SHP77 treated with DMSO at 0.1 percent for 48 hours (cell line): Measurements from ENCODE around the gene CEP72.
"Not testable (repeated sequence)": the region's sequence is repeated elsewhere in the genome, so short reads cannot be mapped to it uniquely, and the experiment has no call there.

Source experiments
- DNase-seq: peaks from one replicate; lab custom pipeline; 2025; lab: John Stamatoyannopoulos, UW

The CEP72 gene

DNA sequence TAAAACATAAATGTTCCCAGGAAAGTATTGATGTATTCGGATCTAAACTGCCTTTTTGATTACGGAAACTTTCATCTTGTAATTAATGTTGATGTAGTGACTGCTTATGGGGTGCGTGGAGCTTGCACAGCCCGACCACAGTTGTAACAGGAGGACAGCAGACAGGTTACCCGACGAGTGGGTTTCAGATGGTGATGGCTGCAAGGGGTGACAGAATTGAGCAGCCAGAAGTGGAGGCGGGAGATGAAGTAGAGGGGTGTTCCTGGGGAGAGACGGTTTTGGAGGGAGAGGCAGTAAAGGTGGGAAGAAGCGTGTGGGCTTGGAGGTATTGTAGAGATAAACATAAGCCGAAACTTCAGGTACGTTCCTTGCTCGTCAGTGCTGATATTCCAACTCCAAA is 5.8 kb downstream of the CEP72 start:
- no peak for DNase-seq

DNA sequence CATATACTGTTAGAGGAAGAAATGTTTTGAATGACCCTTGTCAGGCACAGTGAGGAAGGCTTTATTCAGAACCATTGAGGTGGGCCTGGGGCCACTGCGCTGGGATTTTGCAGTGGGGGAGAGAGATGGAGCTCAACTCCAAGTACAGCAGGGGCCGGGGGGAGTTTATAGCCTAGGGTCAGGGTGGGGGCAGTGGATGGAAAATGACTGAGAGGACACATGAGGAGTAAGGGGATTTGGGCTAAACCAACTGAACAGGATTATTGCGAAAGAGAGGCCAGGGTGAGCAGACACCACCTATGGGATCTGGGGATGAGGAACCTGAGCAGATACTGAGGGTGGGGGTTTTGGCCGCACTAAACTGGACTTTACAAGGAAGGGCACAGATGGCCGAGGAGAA is 6.3 kb downstream of the CEP72 start:
- no peak for DNase-seq

DNA sequence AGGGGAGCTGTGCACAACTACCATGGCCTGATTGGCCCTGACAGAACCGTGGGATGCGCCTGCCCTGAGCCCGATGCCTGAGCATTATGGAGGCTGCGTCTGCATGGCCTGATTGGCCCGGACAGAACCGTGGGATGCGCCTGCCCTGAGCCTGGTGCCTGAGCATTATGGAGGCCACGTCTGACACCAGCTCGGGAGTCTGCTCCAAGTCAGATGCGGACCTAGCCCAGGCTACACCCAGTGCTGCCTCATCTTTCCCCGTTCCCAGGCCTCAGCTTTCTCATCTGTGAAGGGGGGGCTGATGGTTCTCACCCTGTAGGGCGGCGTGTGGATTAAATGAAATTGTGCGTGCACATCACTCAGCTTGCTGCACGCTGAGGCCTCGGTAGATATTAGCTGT is 7.3 kb downstream of the CEP72 start:
- DNase-seq, result no peak

DNA sequence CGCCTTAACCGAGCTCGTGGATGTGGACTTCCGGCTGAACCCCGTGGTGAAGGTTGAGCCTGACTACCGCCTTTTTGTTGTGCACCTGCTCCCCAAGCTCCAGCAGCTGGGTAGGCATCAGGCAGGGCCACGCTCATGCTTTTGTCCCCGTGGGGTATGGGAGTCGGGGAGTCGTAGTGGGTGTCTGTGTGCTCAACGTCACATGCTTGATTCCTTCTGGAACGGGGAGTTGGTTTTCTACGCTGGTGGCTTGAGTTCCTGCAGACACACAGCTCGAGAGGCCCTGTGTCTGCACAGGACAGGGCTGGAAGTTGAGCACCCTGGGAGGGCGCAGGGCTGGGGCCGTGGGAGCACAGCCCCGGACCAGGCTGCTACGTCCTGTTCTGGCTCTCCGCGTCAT is 8.0 kb downstream of the CEP72 start:
- no peak for DNase-seq

DNA sequence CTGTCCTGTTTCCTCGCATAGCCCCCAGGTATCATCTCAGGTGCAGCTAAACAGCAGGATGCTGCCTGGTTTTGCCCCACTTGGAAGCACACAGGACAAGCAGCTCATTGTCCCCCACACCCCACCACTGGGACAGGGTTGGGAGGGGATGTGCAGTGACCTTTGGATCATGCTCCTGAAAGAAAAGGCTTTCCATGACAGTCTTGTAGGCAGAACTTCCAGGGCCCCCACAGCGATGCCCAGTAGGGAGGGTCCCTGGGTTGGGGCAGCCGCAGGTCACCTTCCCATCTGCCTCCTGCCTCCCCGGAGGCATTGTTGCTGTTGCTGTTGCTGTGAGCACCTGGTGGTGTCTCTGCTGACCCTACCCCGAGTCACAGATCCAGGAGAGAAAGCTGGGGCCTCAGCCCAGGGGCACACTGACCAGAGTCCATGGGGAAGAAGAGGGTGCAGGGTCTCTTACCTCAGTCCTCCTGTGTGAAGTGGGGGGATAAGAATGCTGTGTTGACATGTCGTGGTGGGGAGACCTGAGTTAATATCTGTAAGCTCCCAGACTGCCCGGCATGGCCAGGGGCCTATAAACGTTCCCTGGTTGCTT is 8.5 kb downstream of the CEP72 start:
- no peak for DNase-seq

DNA sequence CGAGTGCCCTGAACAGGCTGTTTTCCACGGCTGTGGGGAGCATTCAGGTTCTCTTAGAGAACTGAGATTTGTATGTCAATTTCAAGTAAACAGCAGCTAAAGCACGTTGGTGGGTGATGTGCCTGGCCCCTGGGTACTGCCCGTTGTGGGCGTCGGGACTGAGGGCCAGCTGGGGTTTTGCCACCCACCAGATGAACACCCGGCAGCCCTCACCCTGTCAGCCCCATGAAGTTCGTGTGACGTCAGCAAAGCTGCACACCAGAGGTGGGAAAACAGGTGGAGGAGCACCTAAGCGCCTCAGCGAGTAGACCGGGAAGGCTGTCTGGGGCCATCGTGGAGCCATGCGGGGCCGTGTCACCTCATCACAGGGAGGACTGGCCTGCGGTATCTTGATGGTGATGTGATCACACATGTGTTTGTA is 9.2 kb downstream of the CEP72 start:
- no peak for DNase-seq

DNA sequence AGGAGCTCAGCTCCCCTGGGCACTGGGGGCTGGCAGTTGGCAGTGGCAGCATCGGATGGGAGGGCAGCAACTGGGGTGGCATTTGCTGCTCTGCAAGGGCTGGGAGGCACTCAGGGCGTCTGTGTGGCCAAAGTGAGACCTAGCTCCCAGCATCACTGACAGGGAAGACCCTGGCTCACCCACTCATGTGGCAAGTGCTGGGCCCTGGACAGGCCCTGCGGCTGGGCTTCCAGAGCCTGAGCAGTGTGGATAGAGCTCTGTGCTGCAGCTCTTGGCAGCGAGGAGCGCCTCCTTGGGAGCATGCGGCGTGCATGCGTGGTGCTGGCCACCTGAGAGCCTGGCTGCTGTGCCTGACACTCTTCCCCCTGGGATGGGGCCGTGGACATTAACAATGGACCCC is 10.2 kb downstream of the CEP72 start:
- no peak for DNase-seq

DNA sequence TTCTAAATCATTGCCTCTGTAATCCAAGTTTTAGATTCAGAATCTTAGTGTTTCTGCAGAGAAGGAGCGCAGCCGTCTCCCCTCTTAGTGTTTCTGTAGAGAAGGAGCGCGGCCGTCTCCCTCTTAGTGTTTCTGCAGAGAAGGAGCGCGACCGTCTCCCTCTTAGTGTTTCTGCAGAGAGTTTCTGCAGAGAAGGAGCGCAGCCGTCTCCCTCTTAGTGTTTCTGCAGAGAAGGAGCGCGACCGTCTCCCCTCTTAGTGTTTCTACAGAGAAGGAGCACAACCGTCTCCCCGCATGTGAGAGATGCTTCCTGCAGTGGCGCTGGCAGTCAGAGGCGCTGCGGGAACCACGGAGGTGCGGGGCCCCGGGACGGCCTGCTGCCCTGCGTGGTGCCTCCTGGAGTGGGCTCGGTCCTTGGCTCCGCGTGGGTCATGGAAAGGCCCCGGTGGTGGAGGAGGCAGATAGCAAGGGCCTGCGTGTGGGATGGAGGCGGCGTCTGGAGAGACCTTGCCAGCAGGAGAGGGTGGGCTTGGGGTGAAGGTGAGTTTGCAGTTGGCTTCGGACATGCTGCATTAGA is 10.9 kb downstream of the CEP72 start:
- DNase-seq, result no peak

DNA sequence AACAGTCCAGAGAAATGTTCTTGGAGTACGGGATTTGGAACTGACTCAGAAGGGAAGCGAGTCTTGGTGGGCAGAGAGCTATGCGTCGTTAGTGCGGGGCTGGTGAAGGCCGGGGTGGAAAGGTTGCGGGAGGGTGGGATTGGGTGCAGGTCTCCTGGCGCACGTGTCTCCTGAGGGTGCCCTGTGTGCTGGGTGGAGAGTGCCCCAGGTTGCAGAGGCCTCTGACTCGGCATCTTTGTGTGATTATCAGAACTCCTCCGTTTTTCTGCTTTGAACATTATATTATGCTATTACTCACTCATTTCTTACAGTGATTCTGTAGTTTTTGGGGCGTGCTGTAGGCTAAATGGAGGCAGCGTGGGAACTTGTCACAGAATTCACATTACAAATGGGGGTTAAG is 11.4 kb downstream of the CEP72 start:
- DNase-seq, result no peak

DNA sequence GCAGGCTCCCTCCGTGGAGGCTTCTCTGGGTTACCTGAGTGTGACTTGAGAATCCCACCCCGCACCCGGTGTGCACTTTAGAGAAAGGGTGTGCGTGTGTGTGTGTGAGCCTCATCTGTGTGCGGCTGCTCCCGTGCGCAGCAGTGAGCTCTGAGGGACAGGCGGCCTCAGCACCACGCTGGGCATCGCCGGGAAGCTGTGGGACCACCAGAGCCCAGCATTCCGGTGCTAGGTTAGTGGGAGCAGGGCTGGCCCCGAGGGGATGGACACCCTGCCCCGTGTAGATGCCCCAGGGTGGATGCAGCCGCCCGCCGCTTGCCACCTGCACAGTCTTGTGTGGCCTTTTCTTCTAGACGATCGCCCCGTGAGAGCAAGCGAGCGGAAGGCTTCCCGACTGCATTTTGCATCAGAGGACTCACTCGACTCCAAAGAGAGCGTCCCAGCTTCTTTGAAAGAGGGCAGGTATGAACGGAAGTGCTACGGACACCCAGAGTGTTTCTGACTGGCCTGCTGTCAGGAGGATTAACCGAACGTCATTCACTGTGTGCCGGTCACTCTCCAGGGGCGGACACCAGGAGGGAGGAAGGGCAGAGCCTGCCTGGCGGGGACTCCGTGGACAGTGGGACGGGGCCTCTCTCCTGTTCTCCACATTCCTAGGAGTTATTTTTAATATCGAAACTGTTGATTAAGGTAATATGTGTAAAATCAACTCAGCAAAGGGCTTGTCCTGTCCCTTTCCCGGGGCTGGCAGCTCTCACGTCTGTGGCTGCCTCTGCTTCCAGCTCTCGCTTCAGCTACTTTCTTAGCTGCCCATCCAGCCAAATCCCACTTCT is 12.2 kb downstream of the CEP72 start:
- no peak for DNase-seq

DNA sequence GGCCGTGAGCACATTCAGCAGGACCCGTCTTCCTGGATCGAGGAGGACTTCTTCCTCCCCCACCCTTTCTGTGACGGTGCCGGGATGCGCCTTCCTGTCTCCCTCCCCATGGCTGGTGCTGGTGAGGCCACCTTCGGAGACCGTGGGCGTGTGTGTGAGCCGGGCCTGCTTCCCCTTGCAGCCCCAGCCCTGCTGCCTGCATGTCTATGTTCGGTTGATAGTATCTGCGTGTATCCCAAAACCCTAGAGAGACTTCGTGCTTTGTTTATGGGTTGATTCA is 12.8 kb downstream of the CEP72 start:
- no peak for DNase-seq

DNA sequence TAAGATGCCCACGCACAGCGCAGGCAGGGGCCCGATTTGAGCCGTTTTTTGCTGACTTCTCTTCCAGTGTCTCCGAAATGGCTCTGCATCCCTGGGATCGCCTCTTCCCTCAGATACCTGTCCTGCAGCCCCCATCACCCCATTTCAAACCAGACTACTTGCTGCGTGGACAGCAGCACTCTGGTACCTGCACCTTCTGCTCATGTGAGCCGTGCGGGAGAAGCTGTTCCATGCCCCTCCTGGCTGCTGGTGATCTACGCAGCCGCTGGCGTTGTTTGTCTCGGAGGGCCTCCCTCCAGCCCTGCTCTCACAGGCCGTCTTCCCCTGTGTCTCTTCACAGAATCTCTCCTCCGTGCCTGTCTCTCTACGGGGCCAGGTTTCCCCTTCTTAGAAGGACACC is 13.4 kb downstream of the CEP72 start:
- DNase-seq, result no peak

DNA sequence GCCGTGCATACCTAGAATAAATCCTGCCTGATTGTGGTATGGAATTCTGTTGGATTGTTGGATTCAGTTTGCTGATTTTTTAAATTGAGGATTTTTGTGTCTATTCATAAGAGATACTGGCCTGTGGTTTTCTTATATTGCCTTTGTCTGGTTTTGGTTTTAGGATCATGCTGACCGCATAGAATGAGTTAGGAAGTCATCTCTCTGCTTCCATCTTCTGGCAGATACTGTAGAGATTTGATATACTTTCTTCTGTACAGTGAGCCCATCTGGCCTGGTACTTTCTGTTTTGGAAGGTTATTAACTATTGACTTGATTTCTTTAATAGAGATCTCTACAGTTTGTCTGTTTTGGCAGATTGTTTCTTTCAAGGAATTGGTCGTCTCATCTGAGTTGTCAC is 14.7 kb downstream of the CEP72 start:
- no peak for DNase-seq

DNA sequence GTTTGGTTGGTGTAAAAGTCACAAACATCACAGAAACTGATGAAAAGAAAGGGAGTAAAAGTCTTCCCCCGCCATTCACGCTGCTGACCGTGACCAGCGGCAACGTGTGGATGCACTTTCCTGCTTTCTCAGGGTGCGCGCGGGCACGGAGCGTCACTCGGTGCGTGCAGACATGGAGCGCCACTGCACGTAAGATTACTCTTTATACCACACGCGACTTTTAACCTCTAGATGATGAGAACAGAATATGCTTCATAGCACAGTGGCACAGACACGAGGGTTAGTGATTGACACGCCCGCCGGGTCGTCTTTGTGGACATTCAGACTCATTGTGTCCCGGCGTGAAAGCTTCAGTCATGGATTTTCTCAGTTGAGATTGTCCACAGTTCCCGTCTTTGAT is 15.7 kb downstream of the CEP72 start:
- DNase-seq, result no peak

DNA sequence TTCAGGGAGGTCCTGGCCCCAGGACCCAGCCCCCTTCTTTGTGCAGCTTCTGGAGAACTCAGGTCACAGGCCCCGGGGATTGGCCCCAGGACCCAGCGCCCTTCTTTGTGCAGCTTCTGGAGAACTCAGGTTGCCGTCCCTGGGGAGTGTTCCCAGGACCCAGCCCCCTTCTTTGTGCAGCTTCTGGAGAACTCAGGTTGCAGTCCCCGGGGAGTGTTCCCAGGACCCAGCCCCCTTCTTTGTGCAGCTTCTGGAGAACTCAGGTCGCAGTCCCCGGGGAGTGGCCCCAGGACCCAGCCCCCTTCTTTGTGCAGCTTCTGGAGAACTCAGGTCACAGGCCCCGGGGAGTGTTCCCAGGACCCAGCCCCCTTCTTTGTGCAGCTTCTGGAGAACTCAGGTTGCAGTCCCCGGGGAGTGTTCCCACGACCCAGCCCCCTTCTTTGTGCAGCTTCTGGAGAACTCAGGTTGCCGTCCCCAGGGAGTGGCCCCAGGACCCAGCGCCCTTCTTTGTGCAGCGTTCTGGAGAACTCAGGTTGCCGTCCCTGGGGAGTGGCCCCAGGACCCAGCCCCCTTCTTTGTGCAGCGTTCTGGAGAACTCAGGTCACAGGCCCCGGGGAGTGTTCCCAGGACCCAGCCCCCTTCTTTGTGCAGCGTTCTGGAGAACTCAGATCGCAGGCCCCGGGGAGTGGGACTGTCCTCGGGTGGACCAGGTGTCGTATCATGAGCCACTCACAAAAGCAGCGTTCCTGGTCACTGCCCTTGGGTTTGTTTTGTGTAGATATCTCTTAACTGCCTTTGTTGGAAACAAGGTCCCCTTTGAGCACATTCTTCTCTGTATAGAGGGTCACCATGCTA is 16.4 kb downstream of the CEP72 start:
- DNase-seq, result not testable (repeated sequence)

DNA sequence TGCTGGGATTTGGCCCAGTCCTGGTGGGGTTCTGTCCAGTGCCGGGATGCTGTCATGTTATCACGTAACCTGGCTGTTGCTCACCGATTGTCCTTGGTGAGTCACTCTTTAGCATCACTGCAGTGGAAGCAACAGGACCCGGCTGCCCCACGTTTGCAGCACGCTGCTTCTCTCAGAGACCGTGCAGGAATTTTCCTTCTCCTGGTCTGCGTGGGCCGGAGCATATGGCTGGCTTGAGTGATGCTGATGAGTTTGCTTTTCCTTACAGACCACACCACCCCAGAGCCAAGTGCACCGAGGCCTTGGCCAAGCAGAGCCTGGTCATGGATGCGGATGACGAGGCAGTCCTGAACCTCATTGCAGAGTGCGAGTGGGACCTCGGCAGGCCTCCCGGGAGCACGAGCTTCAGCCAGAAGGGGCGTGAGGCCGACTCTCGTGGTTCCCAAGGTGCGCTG is 21.4 kb downstream of the CEP72 start:
- no peak for DNase-seq

DNA sequence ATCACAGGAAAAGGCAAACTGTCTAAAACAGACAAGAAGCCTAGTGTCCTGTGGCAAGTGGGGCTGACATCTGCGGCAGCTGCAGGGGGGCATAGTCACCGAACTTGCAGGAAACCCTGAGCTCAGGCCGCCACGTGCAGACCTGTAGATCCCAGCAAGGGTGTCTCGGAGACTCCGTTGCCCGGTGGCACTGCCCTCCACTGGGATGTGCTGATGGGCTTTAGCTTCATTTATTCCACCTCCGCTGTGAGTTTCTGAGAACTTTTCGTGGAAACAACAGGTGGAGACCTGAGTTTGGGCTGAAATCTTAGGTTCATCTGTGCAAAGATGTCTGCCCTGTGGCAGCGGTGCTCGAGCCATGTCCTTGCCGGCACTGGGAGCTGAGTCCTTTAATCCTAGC is 22.1 kb downstream of the CEP72 start:
- no peak for DNase-seq

DNA sequence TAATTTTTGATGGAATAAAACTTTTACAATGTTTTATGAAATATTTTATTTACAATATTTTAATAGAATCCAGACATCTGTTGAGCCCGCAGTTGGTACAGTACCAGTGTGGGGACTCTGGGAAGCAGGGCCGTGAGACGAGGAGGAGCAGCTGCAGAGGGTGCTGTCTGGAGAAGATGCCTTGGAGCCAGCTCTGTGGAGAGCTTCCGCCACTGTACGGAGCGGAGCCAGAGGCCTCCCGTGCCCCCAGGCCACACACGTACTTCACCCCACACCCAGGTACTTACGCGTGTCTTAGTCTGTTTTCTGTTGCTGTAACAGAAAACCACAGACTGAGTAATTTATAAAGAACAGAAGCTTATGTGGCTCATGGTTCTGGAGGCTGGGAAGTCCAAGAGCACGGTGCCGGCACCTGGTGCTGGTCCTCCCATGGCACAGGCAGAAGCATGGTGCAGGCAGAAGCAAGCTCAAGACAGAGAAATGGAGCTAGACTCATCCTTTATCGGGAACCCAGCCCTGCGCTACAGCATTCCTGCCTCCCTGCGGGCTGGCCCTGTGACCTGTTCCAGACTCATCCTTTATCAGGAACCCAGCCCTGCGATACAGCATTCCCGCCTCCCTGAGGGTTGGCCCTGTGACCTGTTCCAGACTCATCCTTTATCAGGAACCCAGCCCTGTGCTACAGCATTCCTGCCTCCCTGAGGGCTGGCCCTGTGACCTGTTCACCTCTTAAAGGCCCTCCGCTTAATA is 23.3 kb downstream of the CEP72 start:
- DNase-seq, result no peak

DNA sequence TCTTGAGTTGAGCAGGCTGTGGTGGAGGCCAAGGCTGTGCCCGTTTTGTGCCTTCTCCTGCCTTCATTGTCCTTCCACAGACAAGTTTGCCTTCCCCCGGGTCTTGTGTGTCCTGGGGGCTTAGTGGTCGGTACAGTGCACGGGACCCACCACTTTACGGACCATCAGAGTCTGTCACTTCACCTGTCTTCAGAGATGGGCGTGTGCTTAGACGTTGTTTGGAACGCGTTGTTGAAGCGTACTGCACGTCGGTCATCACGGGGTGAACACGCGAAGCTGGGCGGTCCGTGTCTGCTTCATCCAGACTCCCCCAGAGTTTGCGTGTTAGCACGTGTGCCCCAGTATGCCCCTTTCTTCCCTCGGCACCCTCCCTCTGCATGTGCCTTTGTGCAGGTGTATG is 24.8 kb downstream of the CEP72 start:
- no peak for DNase-seq

DNA sequence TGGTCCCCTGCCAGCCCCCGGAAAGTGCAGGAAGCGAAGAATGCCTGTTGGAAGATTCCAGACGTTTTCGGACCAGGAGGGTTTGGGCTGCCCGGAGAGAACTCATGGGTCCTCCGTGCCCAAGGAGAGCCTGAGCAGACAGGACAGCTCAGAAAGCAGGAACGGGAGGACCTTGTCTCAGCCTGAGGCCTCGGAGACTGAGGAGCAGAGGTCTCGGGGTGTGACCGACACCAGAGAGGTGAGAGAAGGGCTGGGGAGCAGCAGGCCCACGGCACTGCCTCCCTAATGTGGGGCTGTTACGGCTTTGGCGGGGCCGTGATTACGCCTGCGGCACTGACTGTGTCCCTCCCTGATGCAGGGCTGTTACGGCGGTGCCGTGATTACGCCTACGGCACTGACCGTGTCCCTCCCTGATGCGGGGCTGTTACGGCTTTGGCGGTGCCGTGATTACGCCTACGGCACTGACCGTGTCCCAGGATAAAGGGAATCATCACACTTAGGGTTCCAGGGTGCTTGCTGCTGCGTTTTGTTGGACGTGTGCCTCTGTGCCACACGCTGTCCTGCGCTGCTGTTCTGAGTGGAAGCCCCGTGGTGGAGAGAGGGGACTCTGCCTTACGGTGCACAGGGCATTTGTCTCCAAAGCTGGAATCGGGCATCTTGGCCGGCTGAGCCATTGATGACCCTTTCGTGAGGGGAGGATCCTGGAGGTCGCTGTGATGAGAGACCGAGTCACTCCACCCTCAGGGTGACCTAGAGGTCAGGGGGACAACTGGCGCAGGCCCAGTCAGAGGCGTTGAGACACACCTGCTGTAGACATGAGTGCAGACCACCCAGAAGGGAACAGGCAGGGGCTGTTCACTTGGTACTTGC is 25.7 kb downstream of the CEP72 start:
- DNase-seq, result no peak
